GM23338 (cell line): ENCODE data around the gene RSAD1. TPM values are rescaled to one million over a fixed set of nuclear protein-coding genes. Genes with fewer than 3 reads are reported as not detected.
A peak's percentile ranks its signal among the peaks of the same experiment; 100 is the strongest.

Experiments
- ATAC-seq: fragments of 200-7000 bp; cut with Tn5 transposase; 3 replicates; pipeline ENCODE4 v1.9.1; 2020
- DNase-seq: peaks from one replicate; pipeline ENCODE4 v3.0.0-alpha.2; 2015; ENCODE audit warnings: low spot score
- H2AFZ ChIP-seq: fragments of 200-600 bp; sonication (generic); 2 replicates; pipeline ENCODE4 v1.8.0; 2016; ENCODE audit warnings: antibody characterized with exemption, mild to moderate bottlenecking, moderate library complexity
- H3F3A ChIP-seq: fragments of 200-600 bp; sonication (generic); replicated peaks from 2 replicates; pipeline ENCODE4 v1.8.0; 2017; ENCODE audit warnings: antibody characterized with exemption, mixed run types, low read depth
- H3K27ac ChIP-seq: fragments of 200-600 bp; sonication (generic); 2 replicates; pipeline ENCODE4 v1.6.1; 2016; ENCODE audit warnings: low read depth
- H3K27me3 ChIP-seq: fragments of 200-600 bp; sonication (generic); 2 replicates; pipeline ENCODE4 v1.8.0; 2016; ENCODE audit warnings: mild to moderate bottlenecking, mixed run types, moderate library complexity; ENCODE audit not compliant: insufficient read depth
- H3K36me3 ChIP-seq: fragments of 200-600 bp; sonication (generic); 2 replicates; pipeline ENCODE4 v1.8.0; 2016; ENCODE audit warnings: mild to moderate bottlenecking; ENCODE audit not compliant: insufficient read depth
- H3K4me1 ChIP-seq: fragments of 200-600 bp; sonication (generic); 2 replicates; pipeline ENCODE4 v1.8.0; 2016; ENCODE audit warnings: mild to moderate bottlenecking, moderate library complexity; ENCODE audit not compliant: insufficient read depth
- H3K4me2 ChIP-seq: fragments of 200-600 bp; sonication (generic); 2 replicates; pipeline ENCODE4 v1.7.1; 2017; ENCODE audit warnings: mixed run types
- H3K4me3 ChIP-seq: fragments of 200-600 bp; sonication (generic); 2 replicates; pipeline ENCODE4 v1.6.1; 2016; ENCODE audit warnings: mixed run types
- H3K79me2 ChIP-seq: fragments of 200-600 bp; sonication (generic); replicated peaks from 2 replicates; pipeline ENCODE4 v1.8.0; 2017; ENCODE audit warnings: mild to moderate bottlenecking; ENCODE audit not compliant: insufficient read depth
- H3K9me2 ChIP-seq: fragments of 200-600 bp; sonication (generic); 2 replicates; pipeline ENCODE4 v1.8.0; 2017; ENCODE audit not compliant: insufficient read depth
- H4K20me1 ChIP-seq: fragments of 200-600 bp; sonication (generic); replicated peaks from 2 replicates; pipeline ENCODE4 v1.8.0; 2017; ENCODE audit warnings: mild to moderate bottlenecking; ENCODE audit not compliant: insufficient read depth
- H3K27ac Mint-ChIP-seq: 2 replicates; pipeline ENCODE4 v1.8.0; 2020; ENCODE audit warnings: inconsistent platforms, mild to moderate bottlenecking, moderate library complexity, mixed read lengths
- H3K27me3 Mint-ChIP-seq: 3 replicates; pipeline ENCODE4 v1.8.0; 2022; ENCODE audit warnings: low read depth, mild to moderate bottlenecking, moderate library complexity, mixed read lengths, inconsistent platforms; ENCODE audit not compliant: insufficient read depth, poor library complexity
- H3K36me3 Mint-ChIP-seq: 3 replicates; pipeline ENCODE4 v1.8.0; 2021; ENCODE audit warnings: low read depth, mild to moderate bottlenecking, inconsistent platforms, moderate library complexity, mixed read lengths
- H3K4me1 Mint-ChIP-seq: 3 replicates; pipeline ENCODE4 v1.8.0; 2020; ENCODE audit warnings: mild to moderate bottlenecking, inconsistent platforms, mixed read lengths
- H3K4me3 Mint-ChIP-seq: 3 replicates; pipeline ENCODE4 v1.8.0; 2021; ENCODE audit warnings: moderate library complexity, mild to moderate bottlenecking, inconsistent platforms, mixed read lengths
- H3K9me3 Mint-ChIP-seq: 3 replicates; pipeline ENCODE4 v1.8.0; 2020; ENCODE audit warnings: moderate library complexity, mild to moderate bottlenecking, inconsistent platforms, mixed read lengths
- CREB1 ChIP-seq: fragments of 250-450 bp; sonication (Bioruptor Pico); IDR thresholded peaks from 2 replicates; pipeline ENCODE4 v1.5.0; 2020; ENCODE audit warnings: low read depth, mild to moderate bottlenecking, moderate library complexity
- CTCF ChIP-seq, 2 experiments: fragments of 200-600 bp in 1 of 2; sonication (generic) in 1 of 2; conservative IDR thresholded peaks; 2 replicates each; pipeline versions ENCODE4 v1.5.1 to v1.6.1; 2016 to 2017; ENCODE audit warnings: antibody characterized with exemption in 2 of 2, low read depth in 2 of 2, mild to moderate bottlenecking in 2 of 2, moderate library complexity in 1 of 2
- ETS1 ChIP-seq: IDR thresholded peaks from 2 replicates; pipeline ENCODE4 v1.6.1; 2016; ENCODE audit warnings: antibody characterized with exemption
- EZH2phosphoT487 ChIP-seq: fragments of 200-600 bp; sonication (generic); IDR thresholded peaks from one replicate; pipeline ENCODE4 v1.8.1; 2018; ENCODE audit warnings: antibody characterized with exemption; ENCODE audit not compliant: unreplicated experiment
- JUNB ChIP-seq: IDR thresholded peaks from one replicate; pipeline ENCODE4 v1.6.1; 2016; ENCODE audit warnings: antibody characterized with exemption; ENCODE audit not compliant: unreplicated experiment
- REST ChIP-seq: IDR thresholded peaks from one replicate; pipeline ENCODE4 v1.6.1; 2018; ENCODE audit warnings: antibody characterized with exemption; ENCODE audit not compliant: unreplicated experiment
- STAT1 ChIP-seq: IDR thresholded peaks from one replicate; pipeline ENCODE4 v1.6.1; 2016; ENCODE audit warnings: antibody characterized with exemption; ENCODE audit not compliant: unreplicated experiment
- ZNF114 ChIP-seq: fragments of 250-450 bp; sonication (Bioruptor Pico); IDR thresholded peaks from 2 replicates; pipeline ENCODE4 v1.5.0; 2020; ENCODE audit warnings: mild to moderate bottlenecking, moderate library complexity
- ZNF331 ChIP-seq: fragments of 250-450 bp; sonication (Bioruptor Pico); IDR thresholded peaks from 2 replicates; pipeline ENCODE4 v1.5.0; 2020; ENCODE audit warnings: low read depth, mild to moderate bottlenecking, moderate library complexity
- ZNF462 ChIP-seq: fragments of 250-450 bp; sonication (Bioruptor Pico); IDR thresholded peaks from 2 replicates; pipeline ENCODE4 v1.5.0; 2020; ENCODE audit warnings: mild to moderate bottlenecking, moderate library complexity
- polyA plus RNA-seq: library from polyadenylated mRNA; unstranded; fragments of >200 nt; fragmentation: Nextera tagmentation; extraction: Ambion mirVana; gene quantifications from 2 replicates; pipeline ENCODE4 v1.2.1, GENCODE V29; 2016
- total RNA-seq: library from RNA; depleted of rRNA; stranded (reverse); fragments of >200 nt; shearing (Covaris generic); gene quantifications from 2 replicates; pipeline ENCODE4 v1.2.3, GENCODE V29; 2014

The RSAD1 gene
- total and polyA plus RNA-seq, 2 experiments from 2014 or later = 18.4 to 28.7 TPM

GRCh38 chr17:50531428-50532025 is 52.9 kb downstream of the RSAD1 start:
- no peak overlapping the region for H3K27ac Mint-ChIP-seq

More at GRCh38 chr17:50531428-50532025, 52.9 kb downstream of the RSAD1 start:
- TF ChIP-seq STAT1 (no peak), CTCF (conservative IDR thresholded peaks at IDR 0.05; ENCODE audit: low read depth in 2 of 2) (no peak), JUNB (no peak), ZNF462 (no peak), ZNF331 (CRISPR knock-in tag) (no peak), ETS1 (no peak), REST (no peak), ZNF114 (no peak), EZH2phosphoT487 (no peak), CREB1 (CRISPR knock-in tag) (no peak)
- ATAC-seq (no peak), DNase-seq (no peak)
- peaks cover 3% of the 10 kb centered on the region; the same call in 1 of the 3 replicates for H3K36me3 Mint-ChIP-seq
- 0 out of 2 replicates have a peak, but pooled peaks cover 4% of the 10 kb centered on the region for H3F3A ChIP-seq
- H4K20me1 ChIP-seq = no peaks in the 10 kb centered on the region
- peaks cover 12% of the 10 kb centered on the region for H3K4me1 ChIP-seq
- no peaks in the 10 kb centered on the region for H3K36me3 ChIP-seq
- H3K9me2 ChIP-seq = peaks cover 3% of the 10 kb centered on the region; the same call in 1 of the 2 replicates
- H3K4me1 Mint-ChIP-seq = peaks cover 29% of the 10 kb centered on the region
- H3K4me3 ChIP-seq = peak overlapping the region; percentile 86
- H3K79me2 ChIP-seq = no peaks in the 10 kb centered on the region
- no peak overlapping the region for H3K27ac ChIP-seq
- H3K9me3 Mint-ChIP-seq = no peaks in the 10 kb centered on the region; the same call in 2 of the 3 replicates
- peak overlapping the region; percentile 98; the same call in 1 of the 2 replicates for H2AFZ ChIP-seq
- peaks cover 35% of the 10 kb centered on the region for H3K27me3 Mint-ChIP-seq
- peaks cover 28% of the 10 kb centered on the region for H3K27me3 ChIP-seq
- peak overlapping the region; percentile 96 for H3K4me2 ChIP-seq
- H3K4me3 Mint-ChIP-seq = peak overlapping the region; percentile 82; the same call in 1 of the 3 replicates
